CD4-positive, alpha-beta T cell (primary cell): ENCODE data around the gene LBR. TPM values are rescaled to one million over a fixed set of nuclear protein-coding genes. Genes with fewer than 3 reads are reported as not detected.
A peak's percentile ranks its signal among the peaks of the same experiment; 100 is the strongest.

Experiments
- ATAC-seq: fragments of 200-7000 bp; cut with Tn5 transposase; one replicate; pipeline ENCODE4 v1.10.0; 2022; ENCODE audit warnings: mild to moderate bottlenecking; ENCODE audit not compliant: poor library complexity
- CTCF ChIA-PET: fragments of 350-600 bp; sonication (Branson Sonifier 250); formaldehyde crosslinking; loops from one replicate; lab custom pipeline; 2021; ENCODE audit warnings: antibody characterized with exemption, inconsistent platforms; lab: Charles Lee
- POLR2A ChIA-PET: fragments of 350-600 bp; sonication (Branson Sonifier 250); formaldehyde crosslinking; loops from one replicate; lab custom pipeline; 2021; ENCODE audit warnings: antibody characterized with exemption, inconsistent platforms; lab: Charles Lee
- DNase-seq, 14 experiments: peaks; one replicate each; pipeline ENCODE4 v3.0.0-alpha.2; 2013 to 2020; ENCODE audit warnings: mixed read lengths in 2 of 14
- H3K27ac ChIP-seq, 2 donors: one replicate each; pipeline versions ENCODE4 v1.5.1 to v1.7.0; 2013; ENCODE audit warnings: low read length in 2 of 2, low read depth in 1 of 2, mild to moderate bottlenecking in 1 of 2
- H3K27me3 ChIP-seq, 2 experiments: 1 replicate in 1 of 2; 2 replicates in 1 of 2; pipeline versions ENCODE4 v1.6.1 to v1.7.0; 2013; ENCODE audit warnings: low read length in 2 of 2, control low read depth in 1 of 2, mild to moderate bottlenecking in 1 of 2, moderate library complexity in 1 of 2; ENCODE audit not compliant: insufficient read depth in 2 of 2, control insufficient read depth in 1 of 2
- H3K36me3 ChIP-seq: one replicate; pipeline ENCODE4 v1.6.1; 2013; ENCODE audit warnings: low read length, control low read depth; ENCODE audit not compliant: insufficient read depth
- H3K4me1 ChIP-seq: one replicate; pipeline ENCODE4 v1.6.1; 2013; ENCODE audit warnings: low read length, control low read depth; ENCODE audit not compliant: insufficient read depth
- H3K4me3 ChIP-seq: one replicate; pipeline ENCODE4 v1.5.1; 2013; ENCODE audit warnings: mild to moderate bottlenecking, low read length, moderate library complexity
- H3K9me3 ChIP-seq, 2 experiments: 1 replicate in 1 of 2; 2 replicates in 1 of 2; pipeline versions ENCODE4 v1.6.1 to v1.7.0; 2013; ENCODE audit warnings: low read length in 2 of 2, mild to moderate bottlenecking in 2 of 2, control low read depth in 1 of 2, moderate library complexity in 1 of 2; ENCODE audit not compliant: control insufficient read depth in 1 of 2, insufficient read depth in 1 of 2
- H3K27ac Mint-ChIP-seq: one replicate; pipeline ENCODE4 v1.8.0; 2020; ENCODE audit warnings: mixed read lengths
- H3K27me3 Mint-ChIP-seq: one replicate; pipeline ENCODE4 v1.8.0; 2021; ENCODE audit warnings: mixed read lengths
- H3K36me3 Mint-ChIP-seq: one replicate; pipeline ENCODE4 v1.8.0; 2021; ENCODE audit warnings: low read depth, mixed read lengths
- H3K4me1 Mint-ChIP-seq: one replicate; pipeline ENCODE4 v1.8.0; 2021; ENCODE audit warnings: low read depth, mixed read lengths
- H3K4me3 Mint-ChIP-seq: one replicate; pipeline ENCODE4 v1.8.0; 2020; ENCODE audit warnings: mild to moderate bottlenecking, mixed read lengths
- H3K9me3 Mint-ChIP-seq: one replicate; pipeline ENCODE4 v1.8.0; 2020; ENCODE audit warnings: mixed read lengths
- intact Hi-C, 2 experiments: fragments of 100-400 bp; cut with DNase I in 1 of 2; cut with micrococcal nuclease in 1 of 2; formaldehyde crosslinking; loops; one replicate each; pipeline versions ENCODE4 v1.15.1 to v1.9.0; 2023 to 2025; cut with DNase I, micrococcal nuclease
- total RNA-seq, 174 experiments: library from RNA in 2 of 174; stranded (reverse) in 2 of 174; gene quantifications; one replicate each; pipeline ENCODE4 v1.2.3 and lab custom pipeline; 2021 to 2026
- TF ChIP-seq, protein P1 (sequence below): fragments of 200-600 bp; IDR thresholded peaks from one replicate; pipeline ENCODE4 v1.8.0; 2022; ENCODE audit warnings: antibody characterized with exemption, mild to moderate bottlenecking

Gene LBR
- total RNA-seq, 2 experiments from 2014 or later = 118 to 129 TPM

DNA sequence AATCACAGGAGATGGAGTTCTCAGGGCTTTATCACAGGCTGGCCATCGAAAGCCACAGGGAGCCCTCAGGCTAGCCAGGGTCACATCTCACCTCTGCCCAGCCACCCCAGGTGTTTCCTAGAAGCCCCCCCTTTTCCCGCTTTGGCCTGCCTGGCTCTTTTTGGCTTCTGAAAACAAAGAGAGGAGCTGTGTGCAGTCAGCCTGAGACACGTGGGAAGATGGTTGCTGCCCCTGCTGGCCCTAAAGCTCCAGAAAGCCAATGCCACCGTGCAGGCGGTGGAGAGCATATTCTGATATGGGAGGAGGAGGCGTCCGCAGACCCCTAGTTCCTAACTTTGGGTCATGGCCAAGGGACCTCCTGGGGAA is 18.7 kb upstream of the LBR start:
- ATAC-seq = no peak
- no peak overlapping the region for H3K4me3 Mint-ChIP-seq
- POLR2A ChIA-PET = interaction anchor here (4.8 to 9.2 kb wide), 2 partner anchors 20 to 22 kb away, joined by 152 to 280 read pairs; partner anchors contain the start of gene LBR
- no peaks in the 10 kb centered on the region for H3K9me3 ChIP-seq
- no peaks in the 10 kb centered on the region for H3K36me3 ChIP-seq
- TF ChIP-seq, protein P1, sequence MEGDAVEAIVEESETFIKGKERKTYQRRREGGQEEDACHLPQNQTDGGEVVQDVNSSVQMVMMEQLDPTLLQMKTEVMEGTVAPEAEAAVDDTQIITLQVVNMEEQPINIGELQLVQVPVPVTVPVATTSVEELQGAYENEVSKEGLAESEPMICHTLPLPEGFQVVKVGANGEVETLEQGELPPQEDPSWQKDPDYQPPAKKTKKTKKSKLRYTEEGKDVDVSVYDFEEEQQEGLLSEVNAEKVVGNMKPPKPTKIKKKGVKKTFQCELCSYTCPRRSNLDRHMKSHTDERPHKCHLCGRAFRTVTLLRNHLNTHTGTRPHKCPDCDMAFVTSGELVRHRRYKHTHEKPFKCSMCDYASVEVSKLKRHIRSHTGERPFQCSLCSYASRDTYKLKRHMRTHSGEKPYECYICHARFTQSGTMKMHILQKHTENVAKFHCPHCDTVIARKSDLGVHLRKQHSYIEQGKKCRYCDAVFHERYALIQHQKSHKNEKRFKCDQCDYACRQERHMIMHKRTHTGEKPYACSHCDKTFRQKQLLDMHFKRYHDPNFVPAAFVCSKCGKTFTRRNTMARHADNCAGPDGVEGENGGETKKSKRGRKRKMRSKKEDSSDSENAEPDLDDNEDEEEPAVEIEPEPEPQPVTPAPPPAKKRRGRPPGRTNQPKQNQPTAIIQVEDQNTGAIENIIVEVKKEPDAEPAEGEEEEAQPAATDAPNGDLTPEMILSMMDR = no peak
- H3K27me3 Mint-ChIP-seq = no peaks in the 10 kb centered on the region
- intact Hi-C loops = loop anchor here in 1 of 2 experiments (1.0 to 10.0 kb wide), 2 partner anchors 14 to 738 kb away; partner anchors contain the start of gene ACBD3
- peaks cover 60% of the 10 kb centered on the region for H3K4me1 Mint-ChIP-seq
- DNase-seq = no peak
- no peaks in the 10 kb centered on the region for H3K36me3 Mint-ChIP-seq
- H3K27ac ChIP-seq = no peak overlapping the region
- CTCF ChIA-PET = interaction anchor here (1.2 kb wide), 1 partner anchor 28 kb away, joined by 7 read pairs; no protein-coding TSS in a partner anchor
- no peak overlapping the region for H3K4me3 ChIP-seq
- peaks cover 69% of the 10 kb centered on the region for H3K4me1 ChIP-seq
- H3K27me3 ChIP-seq = no peaks in the 10 kb centered on the region
- peak overlapping the region; percentile 86 for H3K27ac Mint-ChIP-seq
- H3K9me3 Mint-ChIP-seq = no peaks in the 10 kb centered on the region

GRCh38 chr1:225445639-225446594 is 18.1 kb upstream of the LBR start:
- ATAC-seq (peak; percentile 20), DNase-seq (peak in 3 of 14 experiments; percentile 21 to 52 (median 32))
- Mint-ChIP-seq H3K36me3 (no peaks in the 10 kb centered on the region), H3K27ac (peak overlapping the region; percentile 86), H3K4me1 (peaks cover 64% of the 10 kb centered on the region), H3K4me3 (peak overlapping the region; percentile 71), H3K9me3 (no peaks in the 10 kb centered on the region), H3K27me3 (no peaks in the 10 kb centered on the region)
- H3K27ac ChIP-seq = peak overlapping the region; percentile 57 to 72
- H3K36me3 ChIP-seq = no peaks in the 10 kb centered on the region
- intact Hi-C loops = loop anchor here (1.0 to 10.0 kb wide), 4 partner anchors 14 to 739 kb away; partner anchors contain the start of genes ACBD3 (in 1 of the 2) and LBR (in 1 of the 2)
- TF ChIP-seq, protein P1 = no peak
- CTCF ChIA-PET = interaction anchor here (1.2 to 1.4 kb wide), 2 partner anchors 21 to 29 kb away, joined by 5 to 7 read pairs; no protein-coding TSS in a partner anchor
- peaks cover 73% of the 10 kb centered on the region for H3K4me1 ChIP-seq
- H3K4me3 ChIP-seq = peak overlapping the region; percentile 37
- no peaks in the 10 kb centered on the region for H3K9me3 ChIP-seq
- no peaks in the 10 kb centered on the region for H3K27me3 ChIP-seq
- POLR2A ChIA-PET = interaction anchor here (0.9 to 9.2 kb wide), 14 partner anchors 9 to 638 kb away, joined by 3 to 280 read pairs (median 10); partner anchors contain the start of genes H3-3A, LBR, PYCR2 and SRP9

DNA sequence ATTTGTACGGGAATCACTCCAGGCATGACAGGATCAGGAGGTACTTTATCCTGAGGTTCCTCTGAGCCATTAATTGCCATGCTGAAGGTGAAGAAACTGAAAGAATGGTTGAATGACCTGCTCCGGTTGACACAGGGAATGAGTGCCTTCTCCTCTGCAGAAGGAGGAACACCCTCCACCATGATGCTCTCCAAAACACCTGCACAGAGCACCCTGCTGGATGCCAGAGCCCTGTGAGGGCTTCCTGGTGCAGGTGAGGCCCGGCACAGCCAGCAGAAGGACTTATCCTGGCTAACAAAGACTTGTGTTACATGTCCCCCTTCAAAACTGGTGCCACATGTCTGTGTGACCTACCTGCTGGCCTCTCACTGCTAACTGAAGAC is 14.3 kb upstream of the LBR start:
- intact Hi-C loops = loop anchor here in 1 of 2 experiments (10.0 kb wide), 1 partner anchor 743 kb away; the partner anchor contains the start of gene ACBD3
- Mint-ChIP-seq H3K9me3 (no peaks in the 10 kb centered on the region), H3K4me3 (peak overlapping the region; percentile 66), H3K27ac (peak overlapping the region; percentile 61), H3K36me3 (no peaks in the 10 kb centered on the region), H3K27me3 (no peaks in the 10 kb centered on the region), H3K4me1 (peaks cover 53% of the 10 kb centered on the region)
- ATAC-seq (no peak), DNase-seq (peak in 1 of 14 experiments; percentile 23)
- no peaks in the 10 kb centered on the region for H3K36me3 ChIP-seq
- no peak overlapping the region for H3K4me3 ChIP-seq
- H3K27ac ChIP-seq = peak overlapping the region; percentile 4 to 21
- peaks cover 60% of the 10 kb centered on the region for H3K4me1 ChIP-seq
- ChIA-PET CTCF (interaction anchor here (1.4 to 1.8 kb wide), 2 partner anchors 14 to 33 kb away, joined by 4 to 5 read pairs; partner anchors contain the start of gene LBR), POLR2A (interaction anchor here (1.0 to 9.2 kb wide), 4 partner anchors 9 to 335 kb away, joined by 3 to 280 read pairs (median 78); partner anchors contain the start of genes LBR and SRP9)
- TF ChIP-seq, protein P1 = no peak
- H3K9me3 ChIP-seq = no peaks in the 10 kb centered on the region
- no peaks in the 10 kb centered on the region for H3K27me3 ChIP-seq
